WERI-Rb-1 (cell line): ENCODE data around the gene RPTOR.

Experiments used
- DNase-seq: peaks from one replicate; pipeline ENCODE4 v3.0.0-alpha.2; 2020
- H3K27ac ChIP-seq: fragments of 250-450 bp; sonication (Bioruptor Pico); 2 replicates; pipeline ENCODE4 v1.5.1; 2020; ENCODE audit warnings: mild to moderate bottlenecking, moderate library complexity
- H3K27me3 ChIP-seq: fragments of 250-450 bp; sonication (Bioruptor Pico); 2 replicates; pipeline ENCODE4 v1.5.1; 2021; ENCODE audit warnings: mild to moderate bottlenecking, low read depth, moderate library complexity; ENCODE audit not compliant: insufficient read depth, severe bottlenecking
- H3K36me3 ChIP-seq: fragments of 250-450 bp; sonication (Bioruptor Pico); 2 replicates; pipeline ENCODE4 v1.5.1; 2020; ENCODE audit warnings: mild to moderate bottlenecking, moderate library complexity
- H3K4me3 ChIP-seq: 2 replicates; pipeline ENCODE4 v1.5.1; 2011; ENCODE audit warnings: low read depth, mild to moderate bottlenecking, control low read depth, low read length
- H3K9me3 ChIP-seq: fragments of 250-450 bp; sonication (Bioruptor Pico); 2 replicates; pipeline ENCODE4 v1.5.1; 2021; ENCODE audit warnings: mild to moderate bottlenecking, moderate library complexity; ENCODE audit not compliant: severe bottlenecking
- CTCF ChIP-seq: IDR thresholded peaks from 2 replicates; pipeline ENCODE4 v1.5.1; 2011; ENCODE audit warnings: low read depth, mild to moderate bottlenecking, control low read depth, inconsistent platforms, low read length

RPTOR gene

GRCh38 chr17:80885947-80886582 lies 341.4 kb downstream of the RPTOR start:
- no peak for DNase-seq
- no peak for TF ChIP-seq CTCF

GRCh38 chr17:80886641-80887573 lies 342.3 kb downstream of the RPTOR start:
- Histone ChIP-seq H3K27me3 (no peaks in the 10 kb centered on the region), H3K27ac (no peak overlapping the region), H3K4me3 (no peak overlapping the region), H3K9me3 (no peaks in the 10 kb centered on the region), H3K36me3 (peaks cover 82% of the 10 kb centered on the region)
- no peak for TF ChIP-seq CTCF
- no peak for DNase-seq

More at GRCh38 chr17:80885947-80886582, 341.4 kb downstream of the RPTOR start:
- H3K27me3 ChIP-seq = no peaks in the 10 kb centered on the region
- no peaks in the 10 kb centered on the region for H3K9me3 ChIP-seq
- peaks cover 82% of the 10 kb centered on the region for H3K36me3 ChIP-seq
- H3K4me3 ChIP-seq = no peak overlapping the region
- H3K27ac ChIP-seq = no peak overlapping the region

- no peak for DNase-seq
- no peak overlapping the region for H3K4me3 ChIP-seq
- no peaks in the 10 kb centered on the region for H3K27me3 ChIP-seq
- H3K27ac ChIP-seq = no peak overlapping the region
- no peak for TF ChIP-seq CTCF
- no peaks in the 10 kb centered on the region for H3K9me3 ChIP-seq
- H3K36me3 ChIP-seq = peaks cover 82% of the 10 kb centered on the region
Observed at GRCh38 chr17:80887639-80888175, 343.1 kb downstream of the RPTOR start.

DNA sequence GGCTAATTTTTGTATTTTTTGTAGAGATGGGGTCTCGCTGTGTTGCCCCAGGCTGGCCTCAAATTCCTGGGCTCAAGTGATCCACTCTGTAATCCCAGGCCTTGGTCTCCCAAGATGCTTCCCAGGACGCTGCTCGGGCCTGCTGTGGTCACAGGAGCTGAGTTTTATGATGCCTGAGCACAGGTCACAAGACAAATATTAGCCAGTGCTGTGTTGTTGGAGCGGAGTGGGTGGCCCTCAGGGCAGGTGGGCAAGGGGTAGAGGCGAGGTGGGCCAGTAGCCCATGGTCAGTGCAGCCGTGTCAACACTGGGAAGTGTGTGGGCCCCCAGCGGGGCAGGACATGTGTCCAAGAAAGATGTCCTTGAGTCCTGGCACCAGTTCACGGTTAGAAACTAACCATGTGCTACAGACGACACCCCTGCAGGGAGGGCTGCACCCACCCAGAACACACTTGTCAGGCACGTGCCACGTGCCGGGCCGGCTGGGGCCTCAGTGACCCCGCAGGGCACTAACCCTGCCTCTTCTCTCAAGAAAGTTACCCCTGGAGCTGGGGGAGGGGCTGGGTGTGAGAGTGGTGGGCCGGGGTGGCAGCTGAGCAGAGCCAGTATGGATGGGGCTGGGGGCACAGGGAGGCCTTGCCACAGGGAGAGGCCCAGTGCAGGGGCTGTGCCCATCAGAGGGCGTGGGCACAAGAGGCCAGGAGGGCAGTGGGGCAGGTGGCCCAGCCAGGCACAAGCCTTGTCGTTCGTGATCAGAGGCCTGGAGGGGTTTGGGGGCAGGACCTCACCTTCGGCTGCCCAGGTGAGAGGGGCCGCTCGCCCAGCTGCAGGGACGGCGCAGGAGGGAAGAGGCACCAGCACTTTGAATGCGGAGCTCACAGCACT lies 343.9 kb downstream of the RPTOR start:
- no peak for DNase-seq
- peaks cover 80% of the 10 kb centered on the region for H3K36me3 ChIP-seq
- TF ChIP-seq CTCF = no peak
- H3K27me3 ChIP-seq = no peaks in the 10 kb centered on the region
- no peaks in the 10 kb centered on the region for H3K9me3 ChIP-seq
- no peak overlapping the region for H3K4me3 ChIP-seq
- no peak overlapping the region for H3K27ac ChIP-seq
